ENCODE measurements around the gene ARHGEF11.

The ARHGEF11 gene

GRCh38 chr1:156951371-156951770 lies 94.2 kb downstream of the ARHGEF11 start:
- no peak for DNase-seq (ENCODE audit: low read depth)

GRCh38 chr1:156949127-156949526 lies 96.4 kb downstream of the ARHGEF11 start:
- DNase-seq (ENCODE audit: low read depth), result no peak

GRCh38 chr1:156948708-156949107 lies 96.8 kb downstream of the ARHGEF11 start:
- no peak for DNase-seq (ENCODE audit: low read depth)

- DNase-seq (ENCODE audit: low read depth), result no peak
These were observed 97.6 kb downstream of the ARHGEF11 start for GRCh38 chr1:156947818-156948525.

- DNase-seq (ENCODE audit: low read depth), result no peak
These were observed 98.4 kb downstream of the ARHGEF11 start for GRCh38 chr1:156947127-156947526.

GRCh38 chr1:156945881-156946661 lies 99.5 kb downstream of the ARHGEF11 start:
- no peak for DNase-seq (ENCODE audit: low read depth)

- DNase-seq (ENCODE audit: low read depth), result no peak
These were observed 100.7 kb downstream of the ARHGEF11 start for GRCh38 chr1:156944848-156945247.

GRCh38 chr1:156944268-156944667 lies 101.3 kb downstream of the ARHGEF11 start:
- no peak for DNase-seq (ENCODE audit: low read depth)

GRCh38 chr1:156943756-156944155 lies 101.8 kb downstream of the ARHGEF11 start:
- DNase-seq (ENCODE audit: low read depth), result no peak

GRCh38 chr1:156942576-156942975 lies 103.0 kb downstream of the ARHGEF11 start:
- DNase-seq (ENCODE audit: low read depth), result no peak

- DNase-seq (ENCODE audit: low read depth), result no peak
These were observed 103.4 kb downstream of the ARHGEF11 start for GRCh38 chr1:156942176-156942575.

- no peak for DNase-seq (ENCODE audit: low read depth)
These were observed 103.9 kb downstream of the ARHGEF11 start for GRCh38 chr1:156941675-156942074.

GRCh38 chr1:156939786-156940334 lies 105.7 kb downstream of the ARHGEF11 start:
- DNase-seq (ENCODE audit: low read depth), result no peak

GRCh38 chr1:156938813-156939212 lies 106.7 kb downstream of the ARHGEF11 start:
- no peak for DNase-seq (ENCODE audit: low read depth)

GRCh38 chr1:156937883-156938282 lies 107.7 kb downstream of the ARHGEF11 start:
- no peak for DNase-seq (ENCODE audit: low read depth)

GRCh38 chr1:156936721-156937220 lies 108.8 kb downstream of the ARHGEF11 start:
- DNase-seq (ENCODE audit: low read depth), result no peak

GRCh38 chr1:156936191-156936590 lies 109.4 kb downstream of the ARHGEF11 start:
- DNase-seq (ENCODE audit: low read depth), result no peak

GRCh38 chr1:156935505-156936128 lies 109.9 kb downstream of the ARHGEF11 start:
- DNase-seq (ENCODE audit: low read depth), result no peak

- no peak for DNase-seq (ENCODE audit: low read depth)
These were observed 112.4 kb downstream of the ARHGEF11 start for GRCh38 chr1:156933136-156933535.

GRCh38 chr1:156931974-156932710 lies 113.4 kb downstream of the ARHGEF11 start:
- no peak for DNase-seq (ENCODE audit: low read depth)

- DNase-seq (ENCODE audit: low read depth), result no peak
These were observed 114.2 kb downstream of the ARHGEF11 start for GRCh38 chr1:156931211-156931952.

Data from GM04503 (cell line).